GM21529 (cell line): ENCODE results near the gene MCC.

ENCODE experiments used
- ATAC-seq: cut with Tn5 transposase; IDR thresholded peaks from one replicate; pipeline ENCODE4 v1.9.1; 2021; ENCODE audit not compliant: unreplicated experiment

The MCC gene

GRCh38 chr5:113252066-113252465, 236.2 kb downstream of the MCC start:
- ATAC-seq = no peak

GRCh38 chr5:113250341-113250953, 237.8 kb downstream of the MCC start:
- ATAC-seq = no peak

DNA sequence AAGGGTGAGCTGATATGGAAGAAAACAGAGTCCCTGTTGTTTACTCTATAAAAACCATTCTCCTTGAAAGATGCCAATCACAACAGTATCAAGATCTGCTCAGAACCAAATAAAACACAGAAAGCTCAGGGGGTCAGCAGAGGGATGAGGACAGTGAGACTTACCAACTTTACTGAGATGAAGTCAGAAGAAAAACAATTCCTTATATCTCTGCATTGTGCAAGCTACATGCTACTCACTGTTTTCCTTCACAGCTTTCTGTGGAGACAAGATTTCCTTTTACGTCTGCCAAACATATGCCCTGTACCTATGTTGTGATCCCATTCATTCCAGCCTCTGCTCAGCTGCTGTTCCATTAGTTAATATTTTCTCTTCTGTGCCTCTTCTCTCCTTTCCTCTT, 239.0 kb downstream of the MCC start:
- no peak for ATAC-seq

DNA sequence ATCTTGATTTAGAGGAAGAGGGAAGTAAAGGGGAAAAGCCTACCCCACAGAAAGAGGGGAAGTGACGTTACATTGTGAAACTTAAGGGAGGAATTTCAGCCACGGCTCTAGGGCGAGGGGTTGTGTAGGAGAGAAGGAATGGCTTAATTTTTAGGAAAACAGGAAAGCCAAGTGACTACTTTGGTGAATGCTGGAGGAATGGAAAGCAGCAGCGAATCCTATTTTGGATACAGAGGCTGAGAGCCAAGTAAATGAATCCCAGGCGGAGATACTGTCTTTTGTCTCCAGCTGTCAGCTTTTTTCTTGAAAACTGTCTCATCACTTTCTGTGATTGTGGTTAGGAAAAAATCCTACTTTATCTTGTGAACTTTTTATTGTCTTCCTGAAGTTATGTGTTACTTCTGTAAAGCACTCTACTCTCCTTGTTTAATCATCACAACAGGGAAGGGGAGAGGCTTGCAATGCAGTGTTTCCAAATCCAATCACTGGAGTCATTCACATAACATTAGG, 241.8 kb downstream of the MCC start:
- no peak for ATAC-seq

- ATAC-seq = no peak
Observed at GRCh38 chr5:113245427-113246225, 242.6 kb downstream of the MCC start.

GRCh38 chr5:113244966-113245365, 243.3 kb downstream of the MCC start:
- no peak for ATAC-seq

- ATAC-seq = no peak
Observed at GRCh38 chr5:113243349-113243664, 244.9 kb downstream of the MCC start.

- no peak for ATAC-seq
Observed at GRCh38 chr5:113242481-113243348, 245.5 kb downstream of the MCC start.

DNA sequence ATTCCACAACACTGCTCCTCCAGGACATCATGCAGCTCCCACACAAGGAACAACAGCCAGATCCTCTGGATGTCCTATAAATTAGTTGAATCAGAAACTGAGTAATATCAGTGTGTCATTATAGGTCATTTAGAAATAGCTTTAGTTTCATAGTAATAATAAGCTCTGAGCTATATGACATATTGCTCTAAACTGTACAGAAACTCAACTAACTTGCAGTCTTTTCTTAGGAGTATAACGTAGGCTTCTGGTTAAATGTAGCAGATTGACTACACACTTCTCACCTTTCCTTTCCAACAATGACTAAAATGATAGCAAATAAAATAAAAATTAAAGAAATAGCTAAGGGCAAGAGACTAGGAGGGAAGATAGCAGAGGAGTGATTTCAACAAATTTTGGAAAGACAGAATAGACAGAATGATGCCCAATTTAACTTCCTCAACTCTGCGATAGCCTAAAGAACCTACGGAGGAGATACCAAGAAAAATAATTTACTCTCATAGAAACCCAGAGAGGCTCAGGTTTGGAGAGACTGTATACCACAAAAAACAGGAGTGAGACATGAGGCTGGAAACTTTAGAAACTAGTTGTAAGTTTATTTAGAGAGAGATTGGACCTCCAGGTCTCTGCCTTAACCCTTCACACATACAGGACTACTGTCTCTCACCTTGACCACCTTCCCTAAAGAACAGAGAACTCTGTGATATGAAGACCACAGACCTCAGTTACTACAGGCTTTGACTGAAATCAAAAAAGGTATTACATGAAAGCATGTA, 247.1 kb downstream of the MCC start:
- no peak for ATAC-seq

- ATAC-seq = no peak
Observed at GRCh38 chr5:113240032-113240431, 248.2 kb downstream of the MCC start.

DNA sequence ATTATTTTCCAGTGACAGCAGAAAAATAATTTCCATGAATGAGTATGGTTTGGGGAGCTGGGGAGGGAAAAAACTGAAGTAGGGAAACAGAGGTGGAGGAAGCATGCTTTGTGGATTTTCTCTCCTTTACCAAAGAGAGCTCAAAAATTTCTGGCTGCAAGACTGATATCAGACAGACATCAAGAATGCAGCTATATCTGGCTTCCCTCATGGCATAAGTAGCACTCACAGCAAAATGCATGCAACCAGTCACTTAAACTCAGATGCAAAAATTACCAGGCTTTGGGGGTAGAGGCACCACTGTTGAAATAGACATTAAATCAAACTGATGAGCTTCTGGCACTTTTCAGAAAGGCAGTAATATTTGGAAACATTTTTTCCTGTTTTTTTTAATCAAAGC, 250.4 kb downstream of the MCC start:
- no peak for ATAC-seq

GRCh38 chr5:113236536-113237288, 251.5 kb downstream of the MCC start:
- ATAC-seq = no peak

- no peak for ATAC-seq
Observed at GRCh38 chr5:113235884-113236283, 252.4 kb downstream of the MCC start.

- ATAC-seq = no peak
Observed at GRCh38 chr5:113234546-113234945, 253.7 kb downstream of the MCC start.

GRCh38 chr5:113233606-113234005, 254.6 kb downstream of the MCC start:
- no peak for ATAC-seq

DNA sequence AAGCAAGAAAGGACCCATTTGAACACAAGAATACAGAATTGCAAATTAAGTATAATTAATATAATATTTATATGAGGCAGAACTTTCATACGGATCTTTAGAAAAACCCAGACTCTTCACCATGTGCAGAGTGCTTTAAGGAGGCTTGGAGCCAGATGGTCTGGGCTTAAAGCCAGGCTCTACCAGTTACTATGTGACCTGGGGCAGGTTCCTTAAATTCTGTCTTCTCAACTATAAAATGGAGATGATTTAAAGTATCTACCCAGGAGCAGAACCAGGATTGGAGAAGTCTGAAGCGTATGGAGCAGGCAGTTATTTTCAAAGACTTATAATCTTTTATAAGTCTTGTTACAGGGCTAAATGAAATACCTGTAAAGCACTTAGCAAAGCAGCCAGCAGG, 255.6 kb downstream of the MCC start:
- no peak for ATAC-seq

DNA sequence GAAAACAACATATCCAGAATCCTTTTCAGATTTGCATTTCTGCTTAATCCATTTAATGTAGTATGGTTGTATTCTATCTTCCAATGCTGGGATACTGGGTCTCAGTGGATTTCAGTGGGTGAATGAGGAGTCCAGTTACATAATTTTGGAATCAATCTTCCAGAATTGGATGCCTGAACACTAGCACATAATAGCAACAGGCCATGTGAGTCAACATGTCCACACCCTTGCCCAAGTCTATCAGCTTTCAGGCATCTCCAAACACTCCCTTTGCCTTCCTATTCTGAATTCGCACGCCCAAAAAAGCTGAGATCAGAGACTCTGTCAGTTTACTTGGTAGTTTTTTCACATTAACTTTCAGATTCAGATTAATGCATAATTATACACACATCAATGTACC, 256.0 kb downstream of the MCC start:
- ATAC-seq = no peak

DNA sequence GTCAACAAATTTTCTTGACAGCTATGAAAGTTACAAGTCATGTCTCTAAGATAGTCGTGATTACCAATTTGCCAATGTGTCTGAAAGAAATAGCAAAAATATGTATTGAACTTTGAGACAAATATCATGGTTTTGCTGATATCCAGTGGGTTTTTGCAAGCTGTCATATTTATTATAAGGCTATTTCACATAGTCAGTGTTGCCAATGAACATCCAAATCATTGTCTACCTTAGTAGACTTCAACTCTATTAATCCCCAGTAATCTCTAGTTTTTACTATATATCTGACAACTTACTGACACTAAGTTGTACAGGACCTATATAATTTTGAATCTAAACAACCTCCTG, 256.6 kb downstream of the MCC start:
- no peak for ATAC-seq

DNA sequence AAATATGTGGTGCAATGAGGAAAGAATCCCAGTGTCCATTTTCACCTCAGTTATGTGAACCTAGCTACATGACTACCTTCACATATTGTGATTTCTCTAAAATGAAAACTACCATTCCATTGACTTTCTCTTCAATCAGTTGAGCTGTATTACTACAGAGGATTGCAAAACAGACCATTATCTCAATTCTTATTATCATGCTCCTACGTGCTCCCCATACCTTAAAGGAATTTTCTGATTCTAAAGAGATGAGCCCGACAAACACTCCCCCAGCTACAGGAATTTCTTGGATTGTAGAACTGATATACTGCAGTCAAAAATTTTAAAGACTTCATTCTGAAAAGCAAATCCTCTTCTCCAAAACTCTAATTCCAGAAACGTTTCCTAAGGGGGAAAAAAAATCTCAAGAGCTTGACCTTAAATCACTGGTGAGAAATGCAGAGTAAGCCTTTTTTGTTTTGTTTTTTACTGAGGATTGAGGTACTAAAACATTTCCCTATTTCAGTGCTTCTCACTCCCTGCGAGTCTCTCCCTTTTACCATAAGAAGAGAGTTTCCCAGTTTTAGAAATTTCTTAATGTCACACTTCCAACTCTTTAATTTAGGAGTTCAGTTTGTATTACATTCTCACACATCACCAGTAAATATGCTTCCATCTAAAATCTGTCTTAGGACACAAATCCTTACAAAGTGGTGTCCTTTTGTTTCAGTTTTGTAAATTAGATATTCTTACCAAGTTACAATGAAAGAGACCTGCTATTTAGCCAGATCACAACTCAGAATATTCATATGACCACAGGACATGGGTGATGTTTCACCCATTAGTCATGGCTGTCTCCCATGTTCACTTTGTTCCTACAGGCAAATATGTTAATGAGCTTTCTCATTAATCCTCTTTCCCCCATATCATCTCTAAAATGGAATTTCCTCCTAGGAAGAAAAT, 257.3 kb downstream of the MCC start:
- no peak for ATAC-seq
